SK-N-MC (cell line): ENCODE measurements around the gene HPCAL1.

Experiments used
- EZH2 ChIP-seq: fragments of 200-600 bp; sonication (generic); IDR thresholded peaks from one replicate; pipeline ENCODE4 v1.6.1; 2017; ENCODE audit warnings: antibody characterized with exemption
- POLR2AphosphoS5 ChIP-seq: IDR thresholded peaks from 2 replicates; pipeline ENCODE4 v1.6.1; 2012; ENCODE audit warnings: mild to moderate bottlenecking, low read depth, low read length, borderline replicate concordance

- TF ChIP-seq POLR2AphosphoS5 (no peak), EZH2 (no peak)
Observed at GRCh38 chr2:10397297-10397875, 94.7 kb downstream of the HPCAL1 start.
